ENCODE results near the gene EPAS1.
A peak's percentile ranks its signal among the peaks of the same experiment; 100 is the strongest.

Gene EPAS1

GRCh38 chr2:46283693-46284092 lies 13.5 kb upstream of the EPAS1 start:
- no peak for DNase-seq (ENCODE audit: extremely low read depth, low read depth)
- no peak for TF ChIP-seq CTCF (IDR thresholded peaks at IDR 0.05; ENCODE audit: low read depth, low read length)

- no peak for TF ChIP-seq CTCF (IDR thresholded peaks at IDR 0.05; ENCODE audit: low read depth, low read length)
- DNase-seq (ENCODE audit: extremely low read depth, low read depth): no peak
These were observed 12.9 kb upstream of the EPAS1 start for GRCh38 chr2:46284260-46284659.

- TF ChIP-seq CTCF (IDR thresholded peaks at IDR 0.05; ENCODE audit: low read depth, low read length): no peak
These were observed 12.4 kb upstream of the EPAS1 start for GRCh38 chr2:46284796-46285195.

GRCh38 chr2:46286715-46287114 lies 10.5 kb upstream of the EPAS1 start:
- DNase-seq (ENCODE audit: extremely low read depth, low read depth): no peak
- TF ChIP-seq CTCF (IDR thresholded peaks at IDR 0.05; ENCODE audit: low read depth, low read length): no peak

More at GRCh38 chr2:46284796-46285195, 12.4 kb upstream of the EPAS1 start:
- DNase-seq (ENCODE audit: extremely low read depth, low read depth): no peak

- DNase-seq (ENCODE audit: extremely low read depth, low read depth): no peak
- TF ChIP-seq CTCF (IDR thresholded peaks at IDR 0.05; ENCODE audit: low read depth, low read length): no peak
These were observed 7.1 kb upstream of the EPAS1 start for GRCh38 chr2:46290078-46290477.

- no peak for DNase-seq (ENCODE audit: extremely low read depth, low read depth)
- no peak for TF ChIP-seq CTCF (IDR thresholded peaks at IDR 0.05; ENCODE audit: low read depth, low read length)
These were observed 3.7 kb upstream of the EPAS1 start for GRCh38 chr2:46293466-46293865.

GRCh38 chr2:46294176-46294836 lies 2.9 kb upstream of the EPAS1 start:
- DNase-seq (ENCODE audit: extremely low read depth, low read depth): no peak

More at GRCh38 chr2:46294176-46294836, 2.9 kb upstream of the EPAS1 start:
- peak; percentile 37 for TF ChIP-seq CTCF (IDR thresholded peaks at IDR 0.05; ENCODE audit: low read depth, low read length)

Data from AG09319 (cell line).